Stimulated activated CD4-positive, alpha-beta T cell treated with anti-CD3 and anti-CD28 coated beads, Interleukin-2, amount 100 ng/mL, for 4 hours (primary cell): ENCODE results near the gene DDX39A.
"Not testable (repeated sequence)": the region's sequence is repeated elsewhere in the genome, so short reads cannot be mapped to it uniquely, and the experiment has no call there.

Experiments
- DNase-seq: peaks from one replicate; pipeline ENCODE4 v3.0.0-alpha.2; 2020; ENCODE audit warnings: low read depth

DDX39A gene

GRCh38 chr19:14408491-14409145 is 10.5 kb downstream of the DDX39A start:
- DNase-seq, result no peak

GRCh38 chr19:14407605-14408484 is 11.3 kb downstream of the DDX39A start:
- no peak for DNase-seq

- no peak for DNase-seq
Observed at GRCh38 chr19:14406645-14407401, 12.3 kb downstream of the DDX39A start.

- DNase-seq, result peak; percentile 82
Observed at GRCh38 chr19:14405758-14406644, 13.1 kb downstream of the DDX39A start.

GRCh38 chr19:14405380-14405757 is 13.8 kb downstream of the DDX39A start:
- no peak for DNase-seq

- DNase-seq, result no peak
Observed at GRCh38 chr19:14404312-14404711, 14.8 kb downstream of the DDX39A start.

- DNase-seq, result not testable (repeated sequence)
Observed at GRCh38 chr19:14403145-14403930, 15.8 kb downstream of the DDX39A start.

GRCh38 chr19:14402332-14403144 is 16.6 kb downstream of the DDX39A start:
- DNase-seq, result no peak

- no peak for DNase-seq
Observed at GRCh38 chr19:14401468-14402195, 17.5 kb downstream of the DDX39A start.

- no peak for DNase-seq
Observed at GRCh38 chr19:14400951-14401431, 18.1 kb downstream of the DDX39A start.

- DNase-seq, result not testable (repeated sequence)
Observed at GRCh38 chr19:14397168-14397567, 22.0 kb downstream of the DDX39A start.

- DNase-seq, result not testable (repeated sequence)
Observed at GRCh38 chr19:14396730-14397129, 22.4 kb downstream of the DDX39A start.

- DNase-seq, result no peak
Observed at GRCh38 chr19:14395710-14396336, 23.3 kb downstream of the DDX39A start.

- DNase-seq, result no peak
Observed at GRCh38 chr19:14395262-14395661, 23.9 kb downstream of the DDX39A start.

GRCh38 chr19:14394167-14394566 is 25.0 kb downstream of the DDX39A start:
- no peak for DNase-seq

- DNase-seq, result no peak
Observed at GRCh38 chr19:14393329-14393728, 25.8 kb downstream of the DDX39A start.

- no peak for DNase-seq
Observed at GRCh38 chr19:14391156-14391821, 27.9 kb downstream of the DDX39A start.

- DNase-seq, result no peak
Observed at GRCh38 chr19:14390548-14390947, 28.6 kb downstream of the DDX39A start.
